Measurements from ENCODE around the gene ZBTB40. TPM values are rescaled to one million over a fixed set of nuclear protein-coding genes. Genes with fewer than 3 reads are reported as not detected.

ZBTB40 gene
- total RNA-seq, 1 donor from 2014 or later, result 14.9 TPM

GRCh38 chr1:22563671-22564602 lies 112.3 kb downstream of the ZBTB40 start:
- H3K4me2 ChIP-seq, result peak overlapping the region; percentile 93
- peak overlapping the region; percentile 52 for H2AFZ ChIP-seq (replicated peaks)
- TF ChIP-seq, protein P1, sequence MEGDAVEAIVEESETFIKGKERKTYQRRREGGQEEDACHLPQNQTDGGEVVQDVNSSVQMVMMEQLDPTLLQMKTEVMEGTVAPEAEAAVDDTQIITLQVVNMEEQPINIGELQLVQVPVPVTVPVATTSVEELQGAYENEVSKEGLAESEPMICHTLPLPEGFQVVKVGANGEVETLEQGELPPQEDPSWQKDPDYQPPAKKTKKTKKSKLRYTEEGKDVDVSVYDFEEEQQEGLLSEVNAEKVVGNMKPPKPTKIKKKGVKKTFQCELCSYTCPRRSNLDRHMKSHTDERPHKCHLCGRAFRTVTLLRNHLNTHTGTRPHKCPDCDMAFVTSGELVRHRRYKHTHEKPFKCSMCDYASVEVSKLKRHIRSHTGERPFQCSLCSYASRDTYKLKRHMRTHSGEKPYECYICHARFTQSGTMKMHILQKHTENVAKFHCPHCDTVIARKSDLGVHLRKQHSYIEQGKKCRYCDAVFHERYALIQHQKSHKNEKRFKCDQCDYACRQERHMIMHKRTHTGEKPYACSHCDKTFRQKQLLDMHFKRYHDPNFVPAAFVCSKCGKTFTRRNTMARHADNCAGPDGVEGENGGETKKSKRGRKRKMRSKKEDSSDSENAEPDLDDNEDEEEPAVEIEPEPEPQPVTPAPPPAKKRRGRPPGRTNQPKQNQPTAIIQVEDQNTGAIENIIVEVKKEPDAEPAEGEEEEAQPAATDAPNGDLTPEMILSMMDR (IDR thresholded peaks at IDR 0.05), result no peak
- TF ChIP-seq EZH2 (IDR thresholded peaks at IDR 0.05), result peak; percentile 74
- no peaks in the 10 kb centered on the region for H3K79me2 ChIP-seq (ENCODE audit: low read depth)
- Mint-ChIP-seq H3K9me3 (no peaks in the 10 kb centered on the region), H3K4me1 (peaks cover 12% of the 10 kb centered on the region), H3K27me3 (ENCODE audit: insufficient read depth, low read depth) (peaks cover 50% of the 10 kb centered on the region), H3K4me3 (peak overlapping the region; percentile 83), H3K36me3 (peaks cover 3% of the 10 kb centered on the region), H3K27ac (no peak overlapping the region)
- DNase-seq (ENCODE audit: low spot score), result peak; percentile 46
- H3K4me3 ChIP-seq, result peak overlapping the region; percentile 52
- H3K36me3 ChIP-seq, result no peaks in the 10 kb centered on the region
- H3F3A ChIP-seq (ENCODE audit: low read depth), result peaks cover 9% of the 10 kb centered on the region
- no peak overlapping the region for H3K27ac ChIP-seq
- no peak overlapping the region for H3K9ac ChIP-seq
- H3K4me1 ChIP-seq, result peaks cover 8% of the 10 kb centered on the region
- H4K20me1 ChIP-seq (ENCODE audit: low read depth), result peaks cover 19% of the 10 kb centered on the region
- peaks cover 78% of the 10 kb centered on the region for H3K27me3 ChIP-seq
- no peaks in the 10 kb centered on the region for H3K9me3 ChIP-seq (ENCODE audit: low read depth)

GRCh38 chr1:22566161-22566560 lies 114.5 kb downstream of the ZBTB40 start:
- H3K9me3 Mint-ChIP-seq, result no peaks in the 10 kb centered on the region
- H3K4me3 Mint-ChIP-seq, result no peak overlapping the region
- no peak for DNase-seq (ENCODE audit: low spot score)
- no peak overlapping the region for H3K4me2 ChIP-seq
- peaks cover 12% of the 10 kb centered on the region for H3K4me1 Mint-ChIP-seq
- no peaks in the 10 kb centered on the region for H3K9me3 ChIP-seq (ENCODE audit: low read depth)
- H2AFZ ChIP-seq (replicated peaks), result no peak overlapping the region
- peaks cover 19% of the 10 kb centered on the region for H4K20me1 ChIP-seq (ENCODE audit: low read depth)
- TF ChIP-seq EZH2phosphoT487 (IDR thresholded peaks at IDR 0.05), result no peak
- TF ChIP-seq, protein P1 (IDR thresholded peaks at IDR 0.05), result no peak
- TF ChIP-seq EZH2 (IDR thresholded peaks at IDR 0.05), result no peak
- peaks cover 3% of the 10 kb centered on the region for H3K36me3 Mint-ChIP-seq
- H3K9ac ChIP-seq, result no peak overlapping the region
- H3F3A ChIP-seq (ENCODE audit: low read depth), result peaks cover 9% of the 10 kb centered on the region
- no peaks in the 10 kb centered on the region for H3K79me2 ChIP-seq (ENCODE audit: low read depth)
- H3K4me3 ChIP-seq, result no peak overlapping the region
- peaks cover 41% of the 10 kb centered on the region for H3K27me3 Mint-ChIP-seq (ENCODE audit: insufficient read depth, low read depth)
- no peak overlapping the region for H3K27ac ChIP-seq
- H3K36me3 ChIP-seq, result no peaks in the 10 kb centered on the region
- H3K27ac Mint-ChIP-seq, result no peak overlapping the region
- peaks cover 55% of the 10 kb centered on the region for H3K27me3 ChIP-seq
- peaks cover 8% of the 10 kb centered on the region for H3K4me1 ChIP-seq

DNA sequence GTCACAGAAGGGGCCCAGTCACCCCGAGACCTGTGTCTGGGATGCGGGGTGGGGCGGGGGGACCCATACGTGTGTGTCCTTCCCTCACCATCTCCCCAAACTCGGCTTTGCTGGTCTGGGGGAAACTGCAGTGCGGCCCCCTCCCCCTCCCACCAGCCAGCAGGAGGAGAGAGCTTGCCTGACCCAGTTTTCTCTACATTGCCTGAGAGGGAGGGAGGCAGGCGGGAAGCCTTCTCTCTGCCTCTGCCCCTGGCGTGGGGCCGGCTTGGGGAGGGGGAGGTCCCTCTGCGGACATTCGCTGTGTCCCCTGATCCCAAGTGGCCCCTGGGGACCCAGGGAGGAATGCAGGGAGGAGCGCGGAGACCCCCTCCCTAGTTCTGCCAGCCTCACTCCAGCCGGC lies 115.5 kb downstream of the ZBTB40 start:
- DNase-seq (ENCODE audit: low spot score), result peak; percentile 24
- peaks cover 35% of the 10 kb centered on the region for H3K27me3 Mint-ChIP-seq (ENCODE audit: insufficient read depth, low read depth)

More for the DNA sequence above, 115.5 kb downstream of the ZBTB40 start:
- Histone ChIP-seq H3K4me3 (no peak overlapping the region), H3K9ac (no peak overlapping the region), H4K20me1 (ENCODE audit: low read depth) (peaks cover 16% of the 10 kb centered on the region), H3F3A (ENCODE audit: low read depth) (peaks cover 9% of the 10 kb centered on the region), H2AFZ (replicated peaks) (no peak overlapping the region), H3K79me2 (ENCODE audit: low read depth) (no peaks in the 10 kb centered on the region), H3K36me3 (no peaks in the 10 kb centered on the region), H3K27me3 (peaks cover 45% of the 10 kb centered on the region), H3K27ac (no peak overlapping the region), H3K4me1 (peaks cover 8% of the 10 kb centered on the region), H3K9me3 (ENCODE audit: low read depth) (no peaks in the 10 kb centered on the region), H3K4me2 (peak overlapping the region; percentile 13)
- Mint-ChIP-seq H3K9me3 (no peaks in the 10 kb centered on the region), H3K27ac (no peak overlapping the region), H3K36me3 (peaks cover 3% of the 10 kb centered on the region), H3K4me3 (no peak overlapping the region), H3K4me1 (peaks cover 12% of the 10 kb centered on the region)
- no peak for TF ChIP-seq EZH2phosphoT487 (IDR thresholded peaks at IDR 0.05)
- TF ChIP-seq, protein P1 (IDR thresholded peaks at IDR 0.05), result no peak
- TF ChIP-seq EZH2 (IDR thresholded peaks at IDR 0.05), result no peak

Data from neural progenitor cell (in vitro differentiated cells).